ENCODE data around the gene ADAM12. TPM values are rescaled to one million over a fixed set of nuclear protein-coding genes. Genes with fewer than 3 reads are reported as not detected.

Gene ADAM12
- total and polyA plus RNA-seq, 2 of the 13 experiments (the other 11 are each of a cell fraction or from before 2014, with no cell fraction given), result not detected

DNA sequence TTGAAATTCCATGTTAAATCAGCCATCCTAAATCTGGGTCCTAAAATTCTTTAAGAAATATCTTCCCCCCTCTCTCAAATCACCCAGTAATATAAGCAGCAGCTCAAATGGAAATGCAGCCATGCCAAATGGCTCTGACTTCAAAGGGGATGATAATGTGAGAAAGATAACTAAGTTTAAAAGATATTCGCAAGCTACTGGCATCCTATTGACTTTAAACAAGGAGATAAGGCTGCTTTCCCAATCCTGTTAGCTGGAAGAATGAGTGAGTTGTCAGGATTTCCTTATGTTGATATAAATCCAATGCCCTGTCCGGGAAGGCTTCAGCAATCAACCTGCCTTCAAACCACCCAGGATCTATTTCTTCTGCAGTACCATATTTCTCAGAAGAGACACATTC is 320.0 kb downstream of the ADAM12 start (continued):
- TF ChIP-seq MAZ (IDR thresholded peaks at IDR 0.05; ENCODE audit: borderline replicate concordance, low read depth, low read length) (no peak), MAZ (CRISPR knock-in tag; IDR thresholded peaks at IDR 0.05; ENCODE audit: low read depth) (no peak), ARNTL (CRISPR knock-in tag; IDR thresholded peaks at IDR 0.05) (no peak), ATF1 (CRISPR knock-in tag; IDR thresholded peaks at IDR 0.05) (no peak), ZNF562 (CRISPR knock-in tag; IDR thresholded peaks at IDR 0.05; ENCODE audit: borderline replicate concordance) (no peak), ZNF12 (CRISPR knock-in tag; IDR thresholded peaks at IDR 0.05) (no peak), RBM22 (optimal IDR thresholded peaks at IDR 0.05; ENCODE audit: low read length) (no peak), ZNF703 (CRISPR knock-in tag; IDR thresholded peaks at IDR 0.05; ENCODE audit: borderline replicate concordance) (no peak), ZIK1 (CRISPR knock-in tag; IDR thresholded peaks at IDR 0.05; ENCODE audit: borderline replicate concordance, low read depth) (no peak)
- TF ChIP-seq, protein P1, sequence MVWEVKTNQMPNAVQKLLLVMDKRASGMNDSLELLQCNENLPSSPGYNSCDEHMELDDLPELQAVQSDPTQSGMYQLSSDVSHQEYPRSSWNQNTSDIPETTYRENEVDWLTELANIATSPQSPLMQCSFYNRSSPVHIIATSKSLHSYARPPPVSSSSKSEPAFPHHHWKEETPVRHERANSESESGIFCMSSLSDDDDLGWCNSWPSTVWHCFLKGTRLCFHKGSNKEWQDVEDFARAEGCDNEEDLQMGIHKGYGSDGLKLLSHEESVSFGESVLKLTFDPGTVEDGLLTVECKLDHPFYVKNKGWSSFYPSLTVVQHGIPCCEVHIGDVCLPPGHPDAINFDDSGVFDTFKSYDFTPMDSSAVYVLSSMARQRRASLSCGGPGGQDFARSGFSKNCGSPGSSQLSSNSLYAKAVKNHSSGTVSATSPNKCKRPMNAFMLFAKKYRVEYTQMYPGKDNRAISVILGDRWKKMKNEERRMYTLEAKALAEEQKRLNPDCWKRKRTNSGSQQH (CRISPR knock-in tag; IDR thresholded peaks at IDR 0.05; ENCODE audit: low read depth), result no peak

DNA sequence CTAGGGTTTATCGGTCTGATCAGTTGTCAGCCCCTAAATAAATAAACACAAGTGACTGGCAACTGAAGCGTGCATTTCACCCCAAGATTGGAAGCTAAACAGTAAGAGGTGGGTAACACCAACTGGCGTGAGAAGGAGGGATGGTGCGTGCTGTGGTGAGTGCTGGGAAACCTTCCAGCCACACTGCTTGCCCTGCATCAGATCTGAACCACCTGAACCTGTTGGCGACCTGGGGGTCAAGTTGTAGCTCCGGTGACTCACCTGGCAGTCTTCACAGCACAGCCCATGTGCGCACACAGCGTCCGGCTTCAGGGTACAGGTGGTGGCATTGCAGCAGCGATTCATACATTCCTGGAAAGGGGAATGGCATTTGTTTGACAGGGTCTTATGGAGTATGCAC is 321.8 kb downstream of the ADAM12 start:
- no peak overlapping the region for H3K4me3 ChIP-seq (replicated peaks in 1 of 3; ENCODE audit: insufficient read depth in 1 of 3, low read depth in 2 of 3, low read length in 3 of 3)
- H3K9me3 ChIP-seq (ENCODE audit: low read length), result no peaks in the 10 kb centered on the region
- DNase-seq (ENCODE audit: low spot score) (no peak), ATAC-seq (no peak), FAIRE-seq (no peak)
- H3K79me2 ChIP-seq (ENCODE audit: insufficient read depth, low read length), result no peaks in the 10 kb centered on the region
- POLR2A ChIA-PET, result no interaction called here
- no peak overlapping the region for H2AFZ ChIP-seq (ENCODE audit: low read length)
- H3K36me3 ChIP-seq (replicated peaks in 1 of 2; ENCODE audit: control insufficient read depth in 1 of 2, insufficient read depth in 2 of 2, low read length in 2 of 2), result no peaks in the 10 kb centered on the region
- no TSS peak for BruUV-seq (replicated peaks)
- H3K9ac ChIP-seq (ENCODE audit: insufficient read depth, low read depth, low read length), result no peak overlapping the region
- intact Hi-C loops (cut with micrococcal nuclease; ENCODE audit: unreplicated experiment), result no loop called here
- H4K20me1 ChIP-seq (ENCODE audit: insufficient read depth, low read length), result no peaks in the 10 kb centered on the region
- TF ChIP-seq NFE2L1 (CRISPR knock-in tag; IDR thresholded peaks at IDR 0.05; ENCODE audit: borderline replicate concordance), result no peak
- TF ChIP-seq, protein P2, sequence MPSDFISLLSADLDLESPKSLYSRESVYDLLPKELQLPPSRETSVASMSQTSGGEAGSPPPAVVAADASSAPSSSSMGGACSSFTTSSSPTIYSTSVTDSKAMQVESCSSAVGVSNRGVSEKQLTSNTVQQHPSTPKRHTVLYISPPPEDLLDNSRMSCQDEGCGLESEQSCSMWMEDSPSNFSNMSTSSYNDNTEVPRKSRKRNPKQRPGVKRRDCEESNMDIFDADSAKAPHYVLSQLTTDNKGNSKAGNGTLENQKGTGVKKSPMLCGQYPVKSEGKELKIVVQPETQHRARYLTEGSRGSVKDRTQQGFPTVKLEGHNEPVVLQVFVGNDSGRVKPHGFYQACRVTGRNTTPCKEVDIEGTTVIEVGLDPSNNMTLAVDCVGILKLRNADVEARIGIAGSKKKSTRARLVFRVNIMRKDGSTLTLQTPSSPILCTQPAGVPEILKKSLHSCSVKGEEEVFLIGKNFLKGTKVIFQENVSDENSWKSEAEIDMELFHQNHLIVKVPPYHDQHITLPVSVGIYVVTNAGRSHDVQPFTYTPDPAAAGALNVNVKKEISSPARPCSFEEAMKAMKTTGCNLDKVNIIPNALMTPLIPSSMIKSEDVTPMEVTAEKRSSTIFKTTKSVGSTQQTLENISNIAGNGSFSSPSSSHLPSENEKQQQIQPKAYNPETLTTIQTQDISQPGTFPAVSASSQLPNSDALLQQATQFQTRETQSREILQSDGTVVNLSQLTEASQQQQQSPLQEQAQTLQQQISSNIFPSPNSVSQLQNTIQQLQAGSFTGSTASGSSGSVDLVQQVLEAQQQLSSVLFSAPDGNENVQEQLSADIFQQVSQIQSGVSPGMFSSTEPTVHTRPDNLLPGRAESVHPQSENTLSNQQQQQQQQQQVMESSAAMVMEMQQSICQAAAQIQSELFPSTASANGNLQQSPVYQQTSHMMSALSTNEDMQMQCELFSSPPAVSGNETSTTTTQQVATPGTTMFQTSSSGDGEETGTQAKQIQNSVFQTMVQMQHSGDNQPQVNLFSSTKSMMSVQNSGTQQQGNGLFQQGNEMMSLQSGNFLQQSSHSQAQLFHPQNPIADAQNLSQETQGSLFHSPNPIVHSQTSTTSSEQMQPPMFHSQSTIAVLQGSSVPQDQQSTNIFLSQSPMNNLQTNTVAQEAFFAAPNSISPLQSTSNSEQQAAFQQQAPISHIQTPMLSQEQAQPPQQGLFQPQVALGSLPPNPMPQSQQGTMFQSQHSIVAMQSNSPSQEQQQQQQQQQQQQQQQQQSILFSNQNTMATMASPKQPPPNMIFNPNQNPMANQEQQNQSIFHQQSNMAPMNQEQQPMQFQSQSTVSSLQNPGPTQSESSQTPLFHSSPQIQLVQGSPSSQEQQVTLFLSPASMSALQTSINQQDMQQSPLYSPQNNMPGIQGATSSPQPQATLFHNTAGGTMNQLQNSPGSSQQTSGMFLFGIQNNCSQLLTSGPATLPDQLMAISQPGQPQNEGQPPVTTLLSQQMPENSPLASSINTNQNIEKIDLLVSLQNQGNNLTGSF (CRISPR knock-in tag; IDR thresholded peaks at IDR 0.05), result no peak
- TF ChIP-seq U2AF2 (IDR thresholded peaks at IDR 0.05; ENCODE audit: low read depth, low read length), result no peak
- no peak for TF ChIP-seq TCF7L2 (IDR thresholded peaks at IDR 0.05; ENCODE audit: low read depth, low read length)
- WGBS (ENCODE audit: low lambda C conversion rate), result 33% methylated on average over 10 of the region's 10 CpGs
- CTCF ChIA-PET (ENCODE audit: low intra/inter-chr PET ratio, low total read pairs), result no interaction called here
- peaks cover 2 to 30% of the 10 kb centered on the region in 2 experiments; a peak in 3 of 5 replicates for H3K27me3 ChIP-seq (ENCODE audit: control insufficient read depth in 1 of 2, insufficient read depth in 2 of 2, low read length in 2 of 2)
- H3K27ac ChIP-seq (ENCODE audit: extremely low read length, insufficient read depth, low read length), result no peak overlapping the region
- H3K4me2 ChIP-seq (ENCODE audit: low read depth, low read length), result no peak overlapping the region
- in situ Hi-C loops (cut with HindIII; ENCODE audit: extremely low pct_ligation_motif_present, low pct_unique_long_range_greater_than_20kb), result no loop called here
- no peaks in the 10 kb centered on the region for H3K4me1 ChIP-seq (ENCODE audit: insufficient read depth, low read length)
